Measurements from ENCODE around the gene PEX11A. TPM values are rescaled to one million over a fixed set of nuclear protein-coding genes. Genes with fewer than 3 reads are reported as not detected.
A peak's percentile ranks its signal among the peaks of the same experiment; 100 is the strongest.

The PEX11A gene
- total RNA-seq, 4 donors from 2014 or later: 10.0 to 46.4 (median 21.8) TPM

GRCh38 chr15:89647191-89647851, 43.2 kb downstream of the PEX11A start:
- Histone ChIP-seq H3K36me3 (no peaks in the 10 kb centered on the region), H3K9me3 (no peaks in the 10 kb centered on the region), H3K4me1 (peaks cover 0 to 3% of the 10 kb centered on the region in 2 donors), H3K27me3 (no peaks in the 10 kb centered on the region), H3K27ac (no peak overlapping the region), H3K4me3 (no peak overlapping the region)
- DNase-seq: peak in 1 of 2 donors; percentile 62
- intact Hi-C loops (cut with DNase I; ENCODE audit: low total_unique reads) (loop anchor here (1.0 to 10.0 kb wide), 2 partner anchors 47 to 103 kb away; partner anchors contain the start of genes PEX11A and WDR93), in situ Hi-C loops (cut with MboI; ENCODE audit: low sequenced_read_pairs in 4 of 4) (no loop called here)
- ATAC-seq: peak; percentile 60 to 83
- TF ChIP-seq, protein P1, sequence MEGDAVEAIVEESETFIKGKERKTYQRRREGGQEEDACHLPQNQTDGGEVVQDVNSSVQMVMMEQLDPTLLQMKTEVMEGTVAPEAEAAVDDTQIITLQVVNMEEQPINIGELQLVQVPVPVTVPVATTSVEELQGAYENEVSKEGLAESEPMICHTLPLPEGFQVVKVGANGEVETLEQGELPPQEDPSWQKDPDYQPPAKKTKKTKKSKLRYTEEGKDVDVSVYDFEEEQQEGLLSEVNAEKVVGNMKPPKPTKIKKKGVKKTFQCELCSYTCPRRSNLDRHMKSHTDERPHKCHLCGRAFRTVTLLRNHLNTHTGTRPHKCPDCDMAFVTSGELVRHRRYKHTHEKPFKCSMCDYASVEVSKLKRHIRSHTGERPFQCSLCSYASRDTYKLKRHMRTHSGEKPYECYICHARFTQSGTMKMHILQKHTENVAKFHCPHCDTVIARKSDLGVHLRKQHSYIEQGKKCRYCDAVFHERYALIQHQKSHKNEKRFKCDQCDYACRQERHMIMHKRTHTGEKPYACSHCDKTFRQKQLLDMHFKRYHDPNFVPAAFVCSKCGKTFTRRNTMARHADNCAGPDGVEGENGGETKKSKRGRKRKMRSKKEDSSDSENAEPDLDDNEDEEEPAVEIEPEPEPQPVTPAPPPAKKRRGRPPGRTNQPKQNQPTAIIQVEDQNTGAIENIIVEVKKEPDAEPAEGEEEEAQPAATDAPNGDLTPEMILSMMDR (IDR thresholded peaks at IDR 0.05 in 4 of 5, conservative IDR thresholded peaks at IDR 0.05 in 1 of 5): peak; percentile 63 to 88 (median 77)
- TF ChIP-seq POLR2A (IDR thresholded peaks at IDR 0.05): no peak

- Histone ChIP-seq H3K27me3 (no peaks in the 10 kb centered on the region), H3K4me3 (no peak overlapping the region), H3K4me1 (peaks cover 0 to 3% of the 10 kb centered on the region in 2 donors), H3K27ac (no peak overlapping the region), H3K9me3 (no peaks in the 10 kb centered on the region), H3K36me3 (no peaks in the 10 kb centered on the region)
- in situ Hi-C loops (cut with MboI; ENCODE audit: low sequenced_read_pairs in 4 of 4): no loop called here
- ATAC-seq: no peak
- TF ChIP-seq POLR2A (IDR thresholded peaks at IDR 0.05): no peak
- TF ChIP-seq, protein P1 (IDR thresholded peaks at IDR 0.05 in 4 of 5, conservative IDR thresholded peaks at IDR 0.05 in 1 of 5): no peak
- intact Hi-C loops (cut with DNase I; ENCODE audit: low total_unique reads): loop anchor here (1.0 to 10.0 kb wide), 2 partner anchors 48 to 104 kb away; partner anchors contain the start of genes PEX11A and WDR93
- no peak for DNase-seq
Observed at GRCh38 chr15:89646416-89647141, 44.0 kb downstream of the PEX11A start.

DNA sequence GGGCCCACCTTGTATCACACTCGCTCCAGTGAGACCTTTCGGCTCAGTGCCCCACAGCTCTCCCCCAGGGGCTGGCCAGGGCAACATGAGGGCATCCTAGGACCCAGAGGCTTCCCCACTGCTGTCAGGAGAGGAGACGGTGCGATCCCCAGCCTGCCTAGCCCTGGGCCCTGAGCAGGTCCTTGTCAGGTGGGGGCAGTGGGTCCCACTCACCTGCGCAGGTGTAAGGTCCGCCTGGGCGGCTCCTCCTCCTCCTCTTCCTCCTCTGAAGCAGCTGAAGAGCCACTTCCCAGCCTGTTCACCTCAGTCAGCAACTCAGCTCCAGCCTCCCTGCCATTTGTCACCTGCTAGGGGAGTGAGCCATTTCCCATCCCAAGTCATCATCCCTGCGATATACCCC, 44.9 kb downstream of the PEX11A start:
- DNase-seq (no peak), ATAC-seq (no peak)
- no peaks in the 10 kb centered on the region for H3K27me3 ChIP-seq
- no peaks in the 10 kb centered on the region for H3K36me3 ChIP-seq
- H3K4me1 ChIP-seq: peaks cover 0 to 3% of the 10 kb centered on the region in 2 donors
- in situ Hi-C loops (cut with MboI; ENCODE audit: low sequenced_read_pairs in 4 of 4) (no loop called here), intact Hi-C loops (cut with DNase I; ENCODE audit: low total_unique reads) (loop anchor here (10.0 kb wide), 1 partner anchor 49 kb away; the partner anchor contains the start of genes PEX11A and WDR93)
- no peaks in the 10 kb centered on the region for H3K9me3 ChIP-seq
- no peak overlapping the region for H3K27ac ChIP-seq
- TF ChIP-seq, protein P1 (IDR thresholded peaks at IDR 0.05 in 4 of 5, conservative IDR thresholded peaks at IDR 0.05 in 1 of 5): no peak
- TF ChIP-seq POLR2A (IDR thresholded peaks at IDR 0.05): no peak
- H3K4me3 ChIP-seq: no peak overlapping the region

DNA sequence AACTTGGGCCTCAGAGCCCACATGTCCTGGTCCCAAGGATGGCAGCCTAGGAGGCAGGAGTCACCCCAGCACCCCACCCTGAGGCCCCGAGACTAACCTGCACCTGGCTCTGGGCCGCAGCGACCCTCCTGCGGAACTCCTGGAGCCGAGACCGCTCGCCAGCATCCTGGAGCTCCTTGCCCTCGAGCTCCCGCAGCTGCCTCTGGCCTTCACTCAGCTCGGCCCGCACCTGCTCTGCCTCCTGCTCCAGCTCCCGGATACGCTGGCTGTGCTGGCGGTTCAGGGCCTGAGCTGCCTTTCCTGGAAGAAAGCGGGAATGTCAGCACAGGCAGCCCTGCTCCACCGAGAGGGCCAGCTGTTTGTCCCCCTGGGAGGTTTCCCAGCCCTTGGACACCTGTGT, 48.4 kb downstream of the PEX11A start:
- ATAC-seq: no peak
- no peak overlapping the region for H3K27ac ChIP-seq
- DNase-seq: no peak
- no peaks in the 10 kb centered on the region for H3K9me3 ChIP-seq
- H3K4me3 ChIP-seq: no peak overlapping the region
- H3K4me1 ChIP-seq: no peaks in the 10 kb centered on the region
- in situ Hi-C loops (cut with MboI; ENCODE audit: low sequenced_read_pairs in 4 of 4): no loop called here
- intact Hi-C loops (cut with DNase I; ENCODE audit: low total_unique reads): loop anchor here (10.0 kb wide), 1 partner anchor 53 kb away; the partner anchor contains the start of genes PEX11A and WDR93
- no peaks in the 10 kb centered on the region for H3K27me3 ChIP-seq
- H3K36me3 ChIP-seq: no peaks in the 10 kb centered on the region
- TF ChIP-seq POLR2A (IDR thresholded peaks at IDR 0.05): no peak
- TF ChIP-seq, protein P1 (IDR thresholded peaks at IDR 0.05 in 4 of 5, conservative IDR thresholded peaks at IDR 0.05 in 1 of 5): no peak

Data from gastrocnemius medialis (tissue), 4 donors.